HG02623 (cell line): Measurements from ENCODE around the gene SH3BGR.

Experiments
- ATAC-seq: cut with Tn5 transposase; IDR thresholded peaks from one replicate; pipeline ENCODE4 v1.9.1; 2021; ENCODE audit warnings: moderate library complexity; ENCODE audit not compliant: unreplicated experiment

SH3BGR gene

GRCh38 chr21:39454949-39455668 is 3.3 kb downstream of the SH3BGR start:
- ATAC-seq: no peak

GRCh38 chr21:39456665-39457064 is 4.9 kb downstream of the SH3BGR start:
- no peak for ATAC-seq

DNA sequence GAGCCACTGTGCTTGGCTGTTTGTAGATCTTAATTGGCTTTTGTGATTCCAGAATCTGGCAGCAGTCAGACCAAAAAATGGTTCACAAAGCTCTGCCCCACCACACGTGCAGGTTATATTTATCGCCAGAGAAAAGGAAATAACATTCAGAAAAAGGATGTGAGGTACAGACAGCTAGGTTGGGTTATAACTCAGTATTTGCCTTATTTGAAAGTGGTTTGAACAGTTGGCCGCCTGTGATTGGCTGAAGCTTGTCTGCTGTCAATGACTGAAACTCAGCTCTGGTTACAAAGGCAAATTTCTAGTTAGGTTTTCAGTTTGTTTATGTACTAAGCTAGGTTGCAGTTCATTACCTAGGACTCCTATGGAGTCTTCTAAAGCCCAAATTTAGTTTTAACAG is 9.6 kb downstream of the SH3BGR start:
- no peak for ATAC-seq

GRCh38 chr21:39463308-39463707 is 11.5 kb downstream of the SH3BGR start:
- no peak for ATAC-seq

GRCh38 chr21:39466584-39466983 is 14.8 kb downstream of the SH3BGR start:
- ATAC-seq: no peak

DNA sequence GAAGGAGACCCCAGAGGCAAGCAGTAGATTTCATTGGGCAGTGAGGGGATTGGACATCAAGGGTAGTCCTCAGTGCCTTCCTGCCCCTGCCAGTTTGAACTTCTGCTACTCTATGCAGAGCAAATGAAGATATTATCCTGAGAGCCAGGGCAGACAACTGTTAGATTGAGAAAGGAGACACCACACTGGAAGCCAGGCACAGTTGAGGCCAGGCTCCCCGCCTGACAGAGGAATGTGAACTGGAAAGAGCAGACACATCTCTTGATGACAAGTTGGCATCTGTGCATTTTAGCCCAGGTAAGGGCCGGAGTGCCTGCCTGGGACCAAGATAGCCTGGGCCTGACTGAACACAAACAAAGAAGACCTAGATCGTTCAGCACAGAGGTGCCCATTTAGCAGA is 16.0 kb downstream of the SH3BGR start:
- ATAC-seq: no peak

GRCh38 chr21:39468559-39468958 is 16.8 kb downstream of the SH3BGR start:
- no peak for ATAC-seq

DNA sequence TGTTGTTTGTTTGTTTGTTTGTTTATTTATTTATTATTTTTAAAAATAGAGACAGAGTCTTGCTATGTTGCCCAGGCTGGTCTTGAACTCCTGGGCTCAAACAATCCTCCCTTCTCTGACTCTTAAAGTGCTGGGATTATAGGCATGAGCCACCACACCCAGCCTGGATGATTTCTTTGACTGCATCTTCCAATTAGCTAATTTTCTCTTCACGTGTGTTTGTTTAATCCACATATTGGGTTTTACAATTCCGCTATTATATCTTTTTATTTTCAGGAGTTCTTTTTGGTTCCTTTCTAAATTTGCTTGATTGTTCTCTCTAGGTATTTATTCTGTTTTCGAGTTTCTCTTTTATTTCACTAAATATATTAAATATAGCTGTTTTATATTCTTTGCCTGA is 19.8 kb downstream of the SH3BGR start:
- ATAC-seq: no peak

GRCh38 chr21:39472786-39473185 is 21.0 kb downstream of the SH3BGR start:
- ATAC-seq: no peak

GRCh38 chr21:39474611-39475010 is 22.8 kb downstream of the SH3BGR start:
- no peak for ATAC-seq

- no peak for ATAC-seq
Measured at GRCh38 chr21:39479164-39479813, 27.5 kb downstream of the SH3BGR start.

DNA sequence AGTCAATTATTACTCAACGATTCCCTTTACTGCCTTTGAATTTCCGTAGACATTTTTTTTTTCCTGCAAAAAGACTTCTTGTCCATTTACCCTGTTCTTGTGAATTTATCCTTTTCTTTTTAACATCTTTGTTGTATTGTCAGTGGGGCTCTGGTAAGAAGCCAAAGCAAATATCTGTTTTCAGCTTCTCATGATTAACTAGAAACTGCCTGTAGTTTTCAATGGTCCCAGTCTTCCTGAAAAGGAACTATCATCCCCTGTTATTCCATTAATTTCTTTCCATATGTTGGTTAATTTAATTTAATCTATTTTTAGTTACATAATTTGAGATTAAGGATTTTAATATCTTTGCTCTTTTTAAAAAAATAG is 28.0 kb downstream of the SH3BGR start:
- ATAC-seq: no peak

GRCh38 chr21:39480271-39480670 is 28.5 kb downstream of the SH3BGR start:
- no peak for ATAC-seq

DNA sequence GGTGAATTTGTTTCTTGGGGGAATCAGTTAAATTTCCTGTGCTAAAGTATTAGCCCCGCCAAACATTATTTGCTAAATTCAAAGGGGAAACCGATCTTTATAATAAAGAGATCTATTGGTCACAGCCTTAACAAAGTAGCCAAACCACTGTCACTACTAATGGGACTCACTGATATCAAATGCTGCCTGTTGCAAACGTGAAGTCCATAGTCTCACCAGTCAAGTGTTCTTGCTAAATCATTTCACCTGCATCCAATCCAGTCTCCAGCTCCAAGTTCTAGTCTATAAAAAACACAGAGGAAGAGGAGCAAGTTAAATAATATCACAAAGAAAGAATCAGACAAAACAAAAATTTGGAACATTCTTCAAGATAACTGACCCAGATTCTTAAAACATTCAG is 30.1 kb downstream of the SH3BGR start:
- no peak for ATAC-seq

DNA sequence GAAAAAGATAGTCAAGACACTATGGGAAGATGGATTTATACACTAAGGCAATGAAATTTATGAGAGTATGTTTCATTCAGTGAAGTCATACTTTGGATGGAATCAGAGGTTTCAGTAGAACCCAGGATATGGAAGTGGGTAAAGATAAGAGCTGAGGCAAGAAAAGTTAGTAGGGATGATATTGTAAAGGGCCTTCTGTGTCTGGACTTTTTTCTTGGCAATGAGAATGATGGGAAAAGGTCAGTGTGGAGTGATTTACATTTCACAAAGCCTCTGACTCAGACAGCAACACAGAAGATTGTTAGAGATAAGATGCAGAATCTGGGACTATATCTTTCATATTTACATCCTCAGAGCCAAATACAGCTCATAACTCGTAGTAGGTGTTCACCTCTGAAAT is 32.1 kb downstream of the SH3BGR start:
- ATAC-seq: no peak

- no peak for ATAC-seq
Measured at GRCh38 chr21:39484711-39485276, 33.0 kb downstream of the SH3BGR start.

DNA sequence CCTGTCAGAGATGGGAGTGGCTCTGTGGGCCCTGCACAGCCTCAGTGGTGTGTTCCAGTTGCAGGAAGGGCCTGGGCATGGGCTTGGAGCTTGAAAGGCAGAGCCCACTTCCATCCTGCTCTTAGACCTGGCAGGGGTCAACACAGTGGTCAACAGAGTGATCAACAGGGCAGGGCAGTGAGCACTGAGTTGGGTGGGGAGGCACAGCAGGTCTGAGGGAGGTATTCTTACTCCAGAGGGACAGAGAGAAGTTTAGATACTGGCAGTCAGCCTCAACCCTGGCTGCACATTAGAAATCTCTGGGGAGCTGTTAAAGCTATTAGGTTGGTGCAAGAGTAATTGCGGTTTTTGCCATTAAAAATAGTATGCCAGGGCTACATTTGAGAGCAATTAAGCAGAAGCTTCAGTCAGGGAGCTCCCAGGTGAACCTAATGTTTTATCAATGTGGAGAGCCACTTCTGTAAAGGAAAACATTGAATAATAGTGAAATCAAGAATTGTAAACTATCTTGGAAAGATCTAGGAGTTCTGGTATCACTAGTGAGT is 37.7 kb downstream of the SH3BGR start:
- no peak for ATAC-seq

GRCh38 chr21:39499156-39499555 is 47.4 kb downstream of the SH3BGR start:
- ATAC-seq: no peak

DNA sequence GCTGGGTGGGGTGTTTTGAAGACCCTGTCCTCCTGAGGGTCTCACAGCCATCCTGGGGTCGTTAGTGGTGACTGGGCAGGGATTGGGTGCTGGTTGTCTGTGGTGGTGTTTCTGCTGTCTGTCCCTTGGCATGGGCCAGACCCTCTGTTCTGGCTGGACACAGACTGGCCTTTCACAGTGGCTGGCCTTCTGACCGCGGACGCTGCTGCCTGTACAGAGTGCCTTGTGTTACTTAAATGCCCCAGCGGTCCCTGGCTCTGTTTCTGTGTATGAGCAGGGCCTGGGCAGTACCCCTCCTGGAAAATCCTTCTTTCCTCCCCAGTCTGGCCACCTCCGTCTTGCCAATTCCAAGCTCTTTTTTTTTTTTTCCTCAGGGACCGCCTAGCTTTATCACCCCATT is 50.9 kb downstream of the SH3BGR start:
- ATAC-seq: no peak

- ATAC-seq: no peak
Measured at GRCh38 chr21:39503123-39503762, 51.5 kb downstream of the SH3BGR start.

DNA sequence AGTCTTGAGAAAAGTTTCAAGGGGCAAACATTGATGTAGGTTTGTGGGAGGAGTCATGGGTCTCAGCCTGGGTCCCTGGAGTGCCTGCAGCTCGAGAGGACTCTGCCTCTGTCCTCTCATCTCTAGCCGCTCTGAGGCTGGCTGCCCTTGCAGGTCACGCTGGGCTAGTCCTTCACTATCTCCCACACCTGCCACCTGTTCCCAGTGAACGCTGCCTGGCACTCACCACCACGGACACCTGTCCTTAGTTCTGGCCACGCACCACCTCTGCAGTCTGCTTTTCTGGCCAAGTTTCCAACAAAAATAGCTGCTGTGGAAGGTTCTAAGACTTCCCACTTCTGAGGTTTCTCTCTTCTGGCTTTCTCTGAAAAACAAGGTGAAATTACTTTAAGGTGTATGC is 52.5 kb downstream of the SH3BGR start:
- ATAC-seq: no peak

GRCh38 chr21:39510240-39510639 is 58.5 kb downstream of the SH3BGR start:
- no peak for ATAC-seq
